HG03159 (cell line): Measurements from ENCODE around the gene RINT1.
A peak's percentile ranks its signal among the peaks of the same experiment; 100 is the strongest.

Experiments
- ATAC-seq: cut with Tn5 transposase; IDR thresholded peaks from one replicate; pipeline ENCODE4 v1.9.1; 2021; ENCODE audit warnings: mild to moderate bottlenecking, moderate library complexity; ENCODE audit not compliant: unreplicated experiment

Gene RINT1

DNA sequence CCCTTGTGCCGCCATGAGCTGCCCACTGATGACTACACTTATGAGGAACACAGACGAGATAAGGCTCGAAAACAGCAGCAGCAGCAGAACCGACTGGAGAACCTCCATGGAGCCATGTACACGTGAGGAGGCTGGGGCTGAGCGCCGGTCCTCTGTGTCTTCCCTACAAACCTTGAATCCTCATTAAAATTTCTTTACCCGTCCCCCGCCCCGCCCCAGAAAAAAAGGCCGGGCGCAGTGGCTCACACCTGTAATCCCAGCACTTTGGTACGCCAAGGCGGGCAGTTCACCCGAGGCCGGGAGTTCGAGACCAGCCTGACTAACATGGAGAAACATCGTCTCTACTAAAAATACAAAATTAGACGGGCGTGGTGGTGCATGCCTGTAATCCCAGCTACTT, 1.5 kb upstream of the RINT1 start:
- ATAC-seq = no peak

DNA sequence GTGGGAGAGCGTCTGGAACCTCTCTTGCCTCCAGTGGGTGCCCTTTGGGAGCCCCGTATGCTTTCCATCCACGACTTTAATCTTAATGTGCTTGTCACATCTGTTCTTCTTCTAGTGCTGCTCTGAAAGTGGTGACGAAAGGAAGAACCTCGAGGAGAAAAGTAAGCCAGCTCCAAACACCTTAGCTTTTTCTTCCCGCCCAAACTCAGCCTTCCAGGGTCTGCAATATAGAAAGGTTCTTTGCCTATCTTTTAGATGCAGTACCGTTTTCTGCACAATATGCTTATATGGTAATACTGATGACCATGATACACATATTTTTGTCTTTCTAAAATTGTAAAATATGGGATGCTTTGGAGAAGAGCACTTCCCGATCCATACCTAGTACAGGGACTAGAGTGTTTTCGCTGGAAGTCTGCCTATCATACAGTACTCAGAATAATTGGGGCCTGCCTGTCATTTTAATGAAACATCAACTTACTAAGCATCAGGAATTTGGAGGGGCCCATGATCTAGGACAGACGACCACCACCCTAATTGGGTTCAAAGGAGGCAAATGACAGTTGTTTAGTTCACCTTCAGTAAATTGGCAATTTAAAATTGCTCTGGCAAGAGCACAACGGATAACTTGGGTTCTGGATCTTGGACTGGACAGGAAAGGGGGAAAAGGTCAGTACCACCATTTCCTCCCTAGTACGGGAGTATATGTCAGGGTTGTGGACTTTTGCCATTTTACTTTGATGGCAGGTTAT, 884 bp downstream of the RINT1 start:
- no peak for ATAC-seq

DNA sequence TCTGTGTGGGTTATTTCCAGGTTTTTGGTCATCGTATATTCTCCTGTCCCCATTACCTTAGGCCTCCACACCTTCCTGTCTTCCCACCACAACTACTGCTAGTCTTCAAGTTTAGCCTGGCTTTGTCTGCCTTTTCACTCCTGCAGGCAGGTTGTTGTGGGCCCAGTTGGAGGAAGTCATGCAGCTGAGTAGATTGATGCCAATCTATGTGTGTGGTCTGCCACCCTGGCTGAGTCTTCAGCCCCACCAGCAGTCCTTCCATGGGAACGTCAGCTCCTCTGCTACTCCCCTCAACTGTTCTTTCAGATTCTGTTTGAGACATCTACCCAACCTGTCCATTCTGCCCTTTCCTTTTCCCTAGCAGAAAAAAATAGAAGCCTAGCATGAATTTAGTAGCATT, 6.3 kb downstream of the RINT1 start:
- ATAC-seq = no peak

DNA sequence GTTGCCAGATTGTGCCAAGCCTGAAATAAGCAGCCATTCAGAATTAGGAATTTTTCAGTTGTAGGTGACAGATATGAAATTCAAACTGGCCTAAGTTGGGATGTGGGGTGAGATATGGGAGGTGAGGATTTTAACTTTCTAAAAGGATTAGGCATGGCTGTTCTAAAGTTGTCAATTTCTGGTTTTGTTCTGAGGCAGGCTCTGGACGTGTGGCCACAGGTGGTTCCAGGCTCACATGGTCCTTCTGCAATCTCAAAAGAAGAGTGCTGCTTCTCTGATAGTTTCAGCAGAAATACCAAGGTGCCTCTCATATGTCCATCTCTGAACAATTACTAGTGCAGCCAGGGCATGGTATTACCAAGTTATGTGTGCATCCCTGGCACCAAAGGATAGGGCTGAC, 27.9 kb downstream of the RINT1 start:
- no peak for ATAC-seq

DNA sequence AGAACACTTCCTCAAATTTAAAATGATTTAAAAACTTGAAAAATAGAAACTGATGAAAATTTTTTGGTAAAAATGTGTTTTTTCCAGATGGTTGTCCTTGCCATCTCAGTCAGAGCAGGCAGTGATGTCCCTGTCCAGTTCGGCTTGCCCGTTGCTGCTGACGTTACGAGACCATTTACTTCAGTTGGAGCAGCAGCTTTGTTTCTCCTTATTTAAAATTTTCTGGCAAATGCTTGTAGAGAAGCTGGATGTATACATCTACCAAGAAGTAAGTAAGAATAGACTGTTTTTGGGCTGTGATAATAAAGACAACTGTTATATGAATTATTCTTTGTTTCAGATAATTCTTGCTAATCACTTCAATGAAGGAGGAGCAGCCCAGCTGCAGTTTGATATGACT, 33.2 kb downstream of the RINT1 start:
- ATAC-seq = no peak

DNA sequence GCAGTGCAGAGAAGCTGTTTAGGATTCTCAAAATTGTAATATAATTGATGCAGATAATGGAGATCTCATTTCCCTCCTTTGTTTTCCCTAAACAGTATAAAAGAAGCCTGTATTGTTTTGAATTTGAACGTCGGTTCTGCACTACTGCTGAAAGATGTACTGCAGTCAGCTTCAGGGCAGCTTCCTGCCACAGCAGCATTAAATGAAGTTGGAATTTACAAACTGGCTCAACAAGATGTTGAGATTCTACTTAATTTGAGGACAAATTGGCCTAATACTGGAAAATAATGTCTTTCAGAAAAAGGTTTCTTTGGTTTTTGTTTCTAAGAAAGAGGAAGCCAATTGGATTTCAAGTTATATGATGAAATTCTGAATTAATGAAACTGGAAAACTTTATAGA, 35.0 kb downstream of the RINT1 start:
- no peak for ATAC-seq

DNA sequence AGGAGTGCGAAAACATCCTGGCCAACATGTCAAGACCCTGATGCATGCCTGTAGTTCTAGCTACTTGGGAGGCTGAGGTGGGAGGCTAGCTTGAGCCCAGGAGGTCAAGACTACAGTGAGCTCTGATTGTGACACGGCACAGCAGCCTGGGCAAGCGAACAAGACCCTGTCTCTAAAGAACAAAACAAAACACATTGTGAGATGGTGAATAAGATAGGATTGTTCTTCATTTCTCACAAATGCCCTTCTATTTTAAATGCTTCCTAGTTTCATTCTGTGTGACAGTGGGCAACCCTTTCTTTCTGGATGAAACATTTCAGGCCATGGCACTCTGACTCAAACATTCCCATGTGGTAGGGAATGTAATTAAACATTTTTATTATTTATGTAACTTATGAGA, 35.8 kb downstream of the RINT1 start:
- ATAC-seq = no peak

DNA sequence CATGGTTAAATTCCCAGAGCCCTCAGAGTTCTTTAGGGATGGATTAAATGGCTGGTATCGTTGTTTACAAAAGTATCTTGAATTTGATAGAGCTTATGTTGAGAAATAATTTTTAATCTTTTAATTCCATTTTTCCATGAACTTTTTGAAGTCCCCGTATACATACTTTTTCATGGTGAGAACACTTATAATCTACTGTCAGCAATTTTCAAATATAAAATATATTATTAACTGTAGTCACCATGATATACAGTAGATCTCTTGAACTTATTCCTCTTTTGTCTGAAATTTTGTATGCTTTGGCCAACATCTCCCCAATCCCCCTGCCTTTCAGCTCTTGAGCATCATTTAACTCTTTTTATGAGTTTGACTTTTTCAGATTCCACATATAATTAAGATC, 39.9 kb downstream of the RINT1 start:
- no peak for ATAC-seq

DNA sequence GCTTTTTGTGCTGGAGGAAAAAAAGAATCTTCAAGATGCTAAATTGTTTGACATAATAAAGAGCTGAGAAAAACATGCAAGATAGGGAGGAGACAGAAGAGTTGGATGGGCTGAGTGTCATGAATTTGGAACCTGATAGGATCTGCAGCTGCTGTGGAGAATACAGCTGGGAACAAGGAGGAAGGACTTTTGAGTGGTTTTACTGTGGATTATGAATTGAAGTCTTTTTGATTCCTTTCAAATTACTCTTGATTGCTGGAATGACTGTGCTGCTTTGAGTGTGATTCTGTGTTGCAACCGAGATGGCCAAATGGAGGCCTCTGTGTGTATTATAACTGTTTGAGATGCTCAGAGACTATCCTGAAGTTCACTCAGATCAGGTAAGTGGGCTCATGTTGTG, 45.2 kb downstream of the RINT1 start:
- no peak for ATAC-seq

DNA sequence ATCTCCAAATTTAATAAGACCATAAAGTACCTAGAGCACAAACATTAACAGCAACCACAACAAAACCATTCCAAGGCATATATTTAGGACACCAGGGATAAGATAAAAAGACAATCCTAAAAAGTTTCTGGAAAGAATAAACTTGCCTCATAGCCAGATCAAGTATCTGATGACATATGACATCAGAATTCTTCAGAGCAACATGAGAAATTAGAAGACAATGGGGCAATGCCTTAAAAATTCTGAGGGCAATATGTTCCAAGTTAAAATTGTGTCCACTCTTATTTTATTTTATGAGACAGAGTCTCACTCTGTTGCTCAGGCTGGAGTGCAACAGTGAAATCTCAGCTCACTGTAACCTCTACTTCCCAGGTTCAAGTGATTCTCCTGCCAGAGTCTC, 46.5 kb downstream of the RINT1 start:
- ATAC-seq = no peak

DNA sequence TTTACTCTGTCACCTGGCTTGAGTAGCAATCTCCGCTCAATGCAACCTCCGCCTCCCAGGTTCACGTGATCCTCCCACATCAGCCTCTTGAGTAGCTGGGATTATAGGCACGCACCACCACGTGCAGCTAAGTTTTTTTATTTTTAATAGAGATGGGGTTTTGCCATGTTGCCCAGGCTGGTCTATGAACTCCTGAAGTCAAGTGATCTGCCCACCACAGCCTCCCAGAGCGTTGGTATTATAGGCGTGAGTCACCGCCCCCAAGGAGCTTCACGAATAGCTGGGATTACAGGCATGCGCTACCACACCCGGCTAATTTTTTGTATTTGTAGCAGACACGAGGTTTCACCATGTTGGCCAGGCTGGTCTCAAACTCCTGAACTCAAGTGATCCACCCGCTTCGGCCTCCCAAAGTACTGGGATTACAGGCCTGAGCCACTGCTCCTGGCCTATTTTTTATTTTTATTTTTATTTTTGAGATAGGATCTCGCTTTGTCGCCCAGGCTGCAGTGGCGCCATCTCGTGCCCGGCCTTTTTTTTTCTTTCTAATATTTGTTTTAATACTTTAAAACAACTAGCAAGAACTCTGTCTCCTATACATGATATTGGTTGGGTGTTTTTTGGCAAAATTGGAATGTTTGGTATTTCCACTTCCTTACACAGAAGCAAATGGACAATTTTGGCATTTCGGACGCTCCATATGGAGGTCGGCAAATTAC, 48.2 kb downstream of the RINT1 start:
- ATAC-seq = no peak

DNA sequence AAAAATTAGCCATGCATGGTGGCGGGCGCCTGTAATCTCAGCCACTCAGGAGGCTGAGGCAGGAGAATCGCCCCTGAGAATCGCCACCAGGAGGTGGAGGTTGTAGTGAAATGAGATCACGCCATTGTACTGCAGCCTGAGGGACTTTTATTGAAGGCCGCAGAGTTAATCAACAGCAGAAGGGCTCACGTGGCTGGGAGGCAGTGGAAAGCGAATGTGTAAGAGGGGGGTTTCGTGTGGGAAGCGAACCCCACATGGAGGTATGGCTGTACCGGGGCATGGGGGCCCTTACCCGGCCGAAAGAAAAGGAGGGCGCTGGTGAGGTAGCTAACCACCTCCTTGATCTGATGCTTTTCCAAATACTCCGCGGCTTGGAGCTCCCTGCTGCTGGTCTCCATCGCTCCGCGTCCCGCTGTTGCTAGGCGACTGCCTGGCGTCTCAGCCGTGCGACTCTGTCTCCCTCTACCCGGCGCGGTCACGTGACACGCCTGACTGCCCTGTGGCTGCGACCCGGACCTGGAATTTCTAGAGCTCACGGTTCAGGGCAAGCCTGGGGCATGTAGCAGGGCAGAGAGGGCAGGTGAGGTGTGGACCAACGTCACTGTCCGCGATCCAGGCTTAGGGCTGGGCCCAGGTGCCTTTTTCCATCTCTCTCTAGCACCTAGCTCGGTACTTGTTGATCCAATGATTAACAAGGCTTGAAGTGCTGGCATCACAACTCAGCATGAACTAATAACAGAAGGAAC, 49.2 kb downstream of the RINT1 start, which contains the start of gene EFCAB10:
EFCAB10 (minus strand) TSS at position 428 of the 746 bp plus-strand sequence; CDS start at position 398, 30 bp downstream.
- peak; percentile 74 for ATAC-seq

DNA sequence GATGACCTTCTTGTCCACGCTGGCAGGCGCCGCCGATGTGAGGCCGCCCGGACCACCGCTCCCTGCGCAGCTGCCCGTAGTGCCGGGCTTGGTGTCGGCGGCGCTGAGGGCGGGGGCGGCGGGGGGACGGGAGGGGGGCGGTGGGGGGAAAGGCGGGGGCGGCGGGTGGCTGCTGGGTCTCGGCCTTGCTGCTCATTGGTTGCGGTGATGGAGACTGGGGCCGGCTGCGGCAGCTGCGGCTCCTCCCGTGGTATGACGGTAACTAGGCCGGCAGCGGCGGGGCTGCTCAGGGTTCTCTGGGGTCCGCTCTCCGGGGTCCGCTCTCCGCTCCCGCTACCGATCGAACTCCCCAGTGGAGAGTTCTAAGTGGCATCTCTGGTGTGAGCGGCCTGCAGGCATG, 51.1 kb downstream of the RINT1 start:
- no peak for ATAC-seq

DNA sequence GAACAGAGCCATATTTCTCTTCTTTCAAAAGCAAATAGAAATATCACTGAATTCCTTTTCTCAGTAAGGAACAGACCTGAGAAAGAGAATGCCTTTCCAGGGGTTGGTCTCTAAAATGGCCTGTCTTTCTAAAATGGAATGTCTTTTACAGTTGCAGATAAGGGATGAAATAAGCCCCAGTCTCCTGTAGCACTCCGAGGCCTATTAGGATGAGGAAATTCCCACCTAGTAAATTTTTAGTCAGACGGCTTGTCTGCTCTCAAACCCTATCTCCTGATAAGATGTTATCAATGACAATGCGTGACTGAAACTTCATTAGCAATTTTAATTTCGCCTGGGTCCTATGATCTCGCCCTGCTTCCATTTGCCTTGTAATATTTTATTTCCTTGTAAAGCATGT, 52.2 kb downstream of the RINT1 start:
- ATAC-seq = no peak

DNA sequence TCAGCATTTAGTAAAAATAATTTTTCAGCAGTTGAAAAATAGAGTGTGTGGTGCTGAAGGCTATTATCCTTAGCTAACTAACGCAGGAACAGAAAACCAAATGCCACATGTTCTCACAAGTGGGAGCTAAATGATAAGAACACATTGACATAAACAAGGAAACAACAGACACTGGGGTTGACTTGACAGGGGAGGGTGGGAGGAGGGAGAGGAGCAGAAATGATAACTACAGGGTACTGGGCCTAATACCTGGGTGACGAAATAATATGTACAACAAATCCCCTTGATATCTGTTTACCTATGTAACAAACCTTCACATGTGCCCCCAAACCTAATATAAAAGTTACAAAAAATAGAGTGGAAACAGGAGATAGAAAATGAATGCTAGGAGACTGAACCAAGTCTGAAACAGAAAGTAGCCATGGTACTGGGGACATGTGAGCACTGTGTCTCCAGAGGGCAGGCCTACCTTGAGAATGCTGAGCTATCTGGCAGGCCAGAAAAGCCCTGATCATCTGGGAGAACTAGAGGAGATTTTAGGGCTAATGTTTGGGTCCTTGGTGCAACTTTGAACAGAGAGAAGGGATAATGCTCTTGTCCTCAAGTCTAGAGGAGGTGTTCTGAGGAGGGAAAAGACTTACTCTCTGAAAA, 54.0 kb downstream of the RINT1 start:
- ATAC-seq = no peak

DNA sequence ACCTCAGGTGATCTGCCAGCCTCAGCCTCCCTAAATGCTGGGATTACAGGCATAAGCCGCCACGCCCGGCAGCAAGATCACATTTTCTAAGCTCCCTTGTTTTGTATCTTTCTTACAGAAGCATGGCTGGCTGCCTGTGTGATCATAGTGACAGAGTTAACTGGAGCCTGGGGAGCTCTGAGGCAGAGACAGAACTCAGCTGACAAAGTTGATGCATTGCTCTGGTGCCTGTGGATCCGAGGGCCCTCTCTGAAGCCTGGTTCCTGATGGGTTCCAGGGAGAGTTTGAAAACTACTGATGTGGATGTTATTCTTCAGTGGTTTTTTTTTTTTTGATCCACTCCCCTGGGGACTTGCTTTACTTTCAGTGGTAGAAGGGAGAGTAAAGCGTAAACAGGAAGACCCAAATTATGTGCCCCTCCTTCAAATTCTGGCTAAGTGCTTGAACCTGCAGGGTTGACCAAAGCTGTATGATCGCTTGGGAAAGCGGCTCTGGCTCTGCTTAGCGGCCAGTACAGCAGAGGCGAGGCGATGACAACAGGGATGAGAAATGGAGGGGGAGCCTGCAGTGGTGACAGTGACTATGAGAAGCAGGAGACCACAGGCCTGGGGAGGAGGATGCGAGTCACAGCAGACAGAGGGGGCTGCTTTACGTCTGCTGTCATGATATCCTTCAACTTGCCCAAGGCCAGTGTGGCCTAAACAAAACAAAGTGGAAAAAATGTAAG, 56.1 kb downstream of the RINT1 start:
- no peak for ATAC-seq

DNA sequence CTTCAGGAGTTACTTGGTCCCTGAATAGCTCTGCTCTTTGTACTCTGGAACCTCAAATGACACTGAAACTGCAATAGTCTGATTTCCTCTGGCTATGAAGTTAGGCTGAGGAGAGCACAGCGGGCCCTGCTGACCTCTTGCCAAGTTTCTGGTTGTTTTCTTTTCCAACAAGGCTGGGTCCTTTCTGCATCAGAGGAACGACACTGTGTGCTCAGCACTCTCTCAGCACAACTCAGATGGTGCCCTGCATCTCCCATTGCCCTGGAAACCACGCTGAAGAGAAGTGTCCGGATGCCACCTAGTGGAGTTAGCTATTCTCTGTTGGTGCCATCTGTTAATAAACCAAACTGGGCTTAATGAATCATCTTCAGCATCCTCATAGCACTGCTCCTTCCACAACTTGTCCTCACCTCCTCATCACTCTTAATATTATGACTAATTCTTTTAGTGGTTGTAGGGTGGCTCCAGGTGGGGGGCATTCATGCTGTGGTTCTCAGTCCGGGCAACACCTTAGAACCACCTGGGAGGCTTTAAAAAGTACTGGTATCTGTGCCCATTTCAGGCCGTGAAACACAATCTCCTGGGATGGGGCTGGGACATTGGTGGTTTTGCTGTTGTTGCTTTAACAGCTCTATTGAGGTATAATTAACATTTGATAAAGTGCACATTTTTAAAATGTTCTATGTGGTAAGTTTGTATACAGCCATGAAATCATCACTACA, 57.5 kb downstream of the RINT1 start:
- ATAC-seq = peak; percentile 76

DNA sequence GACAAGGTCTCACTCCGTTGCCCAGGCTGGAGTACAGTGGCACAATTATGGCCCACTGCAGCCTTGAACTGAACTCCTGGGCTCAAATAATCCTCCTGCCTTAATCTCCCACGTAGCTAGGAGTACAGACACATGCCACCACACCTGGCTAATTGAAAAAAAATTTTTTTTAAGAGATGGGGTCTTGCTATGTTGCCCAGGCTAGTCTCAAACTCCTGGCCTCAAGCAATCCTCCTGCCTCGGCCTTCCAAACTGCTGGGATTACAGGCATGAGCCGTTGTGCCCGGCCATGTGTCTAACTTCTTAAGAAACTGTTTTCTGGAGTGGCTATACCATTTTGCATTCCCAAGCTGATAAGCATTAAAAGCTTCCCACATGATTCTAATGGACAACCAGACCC, 58.8 kb downstream of the RINT1 start:
- ATAC-seq = no peak

DNA sequence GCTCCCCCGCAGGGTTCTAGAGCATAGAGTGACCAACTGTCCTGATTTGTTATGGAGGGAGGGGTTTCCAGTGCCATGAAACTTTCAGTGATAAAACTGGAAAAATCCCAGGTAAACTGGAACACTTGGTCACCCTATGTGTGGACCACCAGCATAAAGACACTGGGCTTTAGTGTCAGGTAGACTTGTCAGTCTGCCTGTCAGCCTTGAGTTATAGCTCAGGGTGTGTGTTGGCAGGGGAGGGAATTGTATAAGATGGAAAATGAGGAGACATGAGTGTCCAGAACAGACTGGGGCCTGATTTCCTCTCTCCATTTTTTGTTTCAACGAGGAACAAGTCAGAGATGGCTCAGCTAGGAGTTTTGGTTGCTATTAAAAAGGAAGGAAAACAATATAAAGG, 59.5 kb downstream of the RINT1 start:
- no peak for ATAC-seq

DNA sequence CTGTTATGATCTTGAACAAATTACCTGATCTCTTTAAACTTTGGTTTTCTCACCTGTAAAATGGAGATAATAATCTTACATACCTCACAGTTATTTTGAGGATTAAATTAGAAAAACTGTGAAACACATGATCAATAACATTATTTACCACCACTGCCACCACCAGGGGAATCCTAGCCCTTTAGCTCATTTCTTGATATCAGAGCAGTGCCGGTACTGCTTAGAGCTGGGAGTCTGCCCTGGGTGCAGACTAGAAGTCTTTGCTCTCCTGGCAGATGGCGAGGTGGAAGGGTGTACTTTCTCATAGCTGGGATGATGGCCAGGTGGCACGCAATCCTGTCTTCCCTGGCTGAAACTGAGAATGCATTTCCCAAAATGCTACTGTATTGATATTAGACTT, 62.0 kb downstream of the RINT1 start:
- no peak for ATAC-seq
